ENCODE results near the gene JMJD8.

JMJD8 gene

DNA sequence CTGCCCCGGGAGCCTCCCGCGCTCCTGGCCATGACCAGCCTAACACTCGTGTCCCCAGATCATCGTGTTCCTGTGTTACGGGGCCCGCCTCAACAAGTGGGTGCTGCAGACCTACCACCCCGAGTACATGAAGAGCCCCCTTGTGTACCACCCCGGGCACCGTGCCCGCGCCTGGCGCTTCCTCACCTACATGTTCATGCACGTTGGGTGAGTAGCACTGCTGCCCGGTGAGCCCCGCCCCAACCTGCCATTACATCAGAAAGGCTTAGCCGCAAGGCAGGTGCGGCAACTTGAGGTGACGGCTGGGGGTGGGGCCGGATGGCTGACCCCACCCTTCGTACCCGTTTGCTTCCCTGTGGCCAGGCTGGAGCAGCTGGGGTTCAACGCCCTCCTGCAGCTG is 7.2 kb downstream of the JMJD8 start:
- no peak for DNase-seq

DNA sequence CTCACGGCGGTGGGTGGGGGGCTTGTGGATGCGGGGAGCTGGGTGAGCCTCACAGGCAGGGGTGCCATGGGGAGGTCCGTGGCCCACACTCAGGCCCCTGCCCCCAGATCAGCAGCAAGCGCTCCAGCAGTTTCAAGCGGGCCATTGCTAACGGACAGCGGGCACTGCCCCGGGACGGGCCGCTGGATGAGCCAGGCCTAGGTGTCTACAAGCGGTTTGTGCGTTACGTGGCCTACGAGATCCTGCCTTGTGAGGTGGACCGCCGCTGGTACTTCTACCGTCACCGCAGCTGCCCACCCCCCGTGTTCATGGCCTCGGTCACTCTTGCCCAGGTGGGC is 7.6 kb downstream of the JMJD8 start:
- no peak for DNase-seq

DNA sequence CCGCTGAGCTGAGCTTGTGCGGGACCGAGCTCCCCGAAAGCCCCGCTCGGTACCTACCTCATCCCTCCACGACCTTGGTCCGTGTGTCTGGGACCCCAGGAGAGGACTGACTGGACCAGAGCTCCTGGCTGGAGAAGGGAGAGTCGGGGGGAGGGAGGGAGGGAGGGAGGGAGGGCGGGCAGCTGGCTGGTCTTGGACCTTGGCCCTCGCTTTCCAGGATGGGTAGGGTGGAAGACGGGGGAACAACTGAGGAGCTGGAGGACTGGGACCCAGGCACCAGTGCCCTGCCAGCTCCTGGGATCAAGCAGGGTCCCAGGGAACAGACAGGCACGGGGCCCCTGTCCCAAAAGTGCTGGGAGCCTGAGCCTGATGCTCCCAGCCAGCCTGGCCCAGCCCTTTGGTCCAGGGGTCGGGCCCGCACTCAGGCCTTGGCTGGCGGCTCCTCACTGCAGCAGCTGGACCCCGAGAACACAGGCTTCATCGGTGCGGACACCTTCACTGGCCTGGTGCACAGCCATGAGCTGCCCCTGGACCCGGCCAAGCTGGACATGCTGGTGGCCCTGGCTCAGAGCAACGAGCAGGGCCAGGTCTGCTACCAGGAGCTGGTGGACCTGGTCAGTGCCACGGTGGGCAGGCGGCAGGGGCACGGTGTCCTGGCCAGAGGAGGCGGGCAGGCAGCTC is 8.1 kb downstream of the JMJD8 start:
- DNase-seq: no peak

DNA sequence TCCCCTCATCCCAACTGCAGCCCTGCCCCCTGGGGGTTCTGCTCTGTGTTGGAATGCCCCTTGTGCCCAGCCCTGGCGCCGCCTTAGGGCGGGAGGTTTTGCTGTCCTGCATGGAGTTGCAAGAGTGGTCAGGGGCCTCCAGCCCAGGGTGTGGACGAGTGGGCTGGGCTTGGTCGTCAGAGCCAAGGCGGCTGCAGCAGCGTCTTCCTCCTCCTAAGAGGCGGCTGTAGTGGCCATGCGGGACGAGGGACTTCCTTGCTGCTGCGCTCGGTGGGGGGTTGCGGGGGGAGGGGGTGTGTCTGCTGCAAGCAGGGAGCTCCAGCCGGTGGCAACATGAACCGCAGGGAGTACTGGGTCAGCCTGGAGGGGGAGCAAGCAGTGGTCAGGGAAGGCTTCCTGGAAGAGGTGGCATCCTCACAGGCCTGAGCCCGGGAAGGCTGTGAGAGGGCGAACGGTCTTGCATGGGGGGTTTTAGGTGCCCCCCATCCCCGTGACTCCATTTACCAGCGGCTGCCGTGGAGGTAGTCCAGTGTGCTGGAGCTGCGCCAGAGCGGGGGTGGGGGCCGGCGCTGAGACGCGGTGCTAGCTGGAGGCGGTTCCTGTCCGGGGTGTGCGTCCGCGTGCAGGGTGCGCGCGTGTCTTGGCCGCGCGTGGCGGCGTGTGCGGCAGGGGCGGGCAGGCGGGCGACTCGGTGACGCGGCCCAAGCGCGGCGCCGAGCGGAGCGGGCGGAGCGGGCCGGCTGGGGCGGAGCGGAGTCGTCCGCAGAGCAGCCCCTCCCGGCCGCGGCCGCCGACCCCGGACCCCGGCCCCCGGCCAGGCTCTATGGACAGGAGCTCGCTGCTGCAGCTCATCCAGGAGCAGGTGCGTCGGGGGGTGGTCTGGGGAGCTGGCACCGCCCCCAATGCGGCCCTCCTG is 8.9 kb downstream of the JMJD8 start, which contains the start of gene RHBDL1:
RHBDL1 (plus strand) TSS at position 704 of the 916 bp plus-strand sequence; CDS start at position 824, 120 bp downstream.
- peak; percentile 33 to 74 (median 53) for DNase-seq

DNA sequence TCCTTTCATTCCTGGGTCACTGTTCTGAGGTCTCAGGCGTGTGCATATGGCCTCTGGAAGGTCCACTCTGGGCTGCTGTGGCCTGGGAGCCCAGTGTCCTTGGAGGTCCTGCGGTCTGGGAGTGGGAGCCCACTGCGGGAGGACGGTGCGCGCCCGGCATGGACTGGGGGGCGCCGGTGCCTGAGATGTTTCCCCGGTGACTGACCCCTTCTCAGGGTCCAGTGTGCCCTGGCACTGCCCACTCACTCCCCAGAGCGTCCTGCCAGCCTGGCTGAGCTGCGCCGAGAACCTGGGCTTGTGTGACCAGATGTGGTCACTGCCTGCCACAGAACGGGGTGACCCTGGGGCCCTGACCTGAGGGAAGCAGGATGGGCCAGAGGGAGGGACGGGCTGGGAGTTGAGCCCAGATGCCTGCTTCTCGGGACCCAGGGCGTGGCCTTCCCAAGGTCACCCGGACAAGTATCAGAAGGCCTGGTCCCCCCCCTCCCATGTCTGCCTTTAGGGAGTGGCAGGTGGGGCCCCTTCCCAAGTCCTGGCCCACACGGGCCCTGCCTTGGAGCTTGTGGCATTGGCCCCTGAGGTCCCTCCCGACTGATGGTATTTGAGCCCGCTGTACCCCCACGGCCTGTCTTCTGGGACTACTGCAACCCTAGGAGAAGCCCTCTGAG is 9.8 kb downstream of the JMJD8 start:
- no peak for DNase-seq

DNA sequence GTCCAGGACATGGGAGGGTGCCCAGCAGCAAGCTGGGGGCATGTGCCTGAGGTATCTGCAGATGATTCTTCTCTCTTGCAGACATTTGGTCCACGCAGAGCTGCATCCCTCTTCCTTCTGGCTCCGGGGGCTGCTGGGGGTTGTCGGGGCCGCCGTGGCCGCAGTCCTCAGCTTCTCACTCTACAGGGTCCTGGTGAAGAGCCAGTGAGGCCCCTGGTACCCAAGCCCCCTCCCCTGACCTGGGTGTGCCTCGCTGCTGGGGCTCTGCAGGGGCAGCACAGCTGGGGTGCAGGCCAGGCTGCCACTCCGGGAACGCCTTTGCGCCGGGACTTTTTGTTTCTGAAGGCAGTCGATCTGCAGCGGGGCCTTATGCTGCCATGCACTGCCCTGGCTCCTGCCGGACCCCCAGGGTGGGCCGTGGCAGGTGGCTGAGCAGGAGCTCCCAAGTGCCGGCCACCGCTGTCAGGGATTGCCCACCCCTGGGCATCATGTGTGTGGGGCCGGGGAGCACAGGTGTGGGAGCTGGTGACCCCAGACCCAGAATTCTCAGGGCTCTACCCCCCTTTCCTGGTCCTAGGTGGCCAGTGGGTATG is 10.6 kb downstream of the JMJD8 start:
- no peak for DNase-seq

- no peak for DNase-seq
Observed at GRCh38 chr16:672851-673250, 11.3 kb downstream of the JMJD8 start.

- DNase-seq: no peak
Observed at GRCh38 chr16:672371-672770, 11.8 kb downstream of the JMJD8 start.

- no peak for DNase-seq
Observed at GRCh38 chr16:671353-672131, 12.6 kb downstream of the JMJD8 start.

DNA sequence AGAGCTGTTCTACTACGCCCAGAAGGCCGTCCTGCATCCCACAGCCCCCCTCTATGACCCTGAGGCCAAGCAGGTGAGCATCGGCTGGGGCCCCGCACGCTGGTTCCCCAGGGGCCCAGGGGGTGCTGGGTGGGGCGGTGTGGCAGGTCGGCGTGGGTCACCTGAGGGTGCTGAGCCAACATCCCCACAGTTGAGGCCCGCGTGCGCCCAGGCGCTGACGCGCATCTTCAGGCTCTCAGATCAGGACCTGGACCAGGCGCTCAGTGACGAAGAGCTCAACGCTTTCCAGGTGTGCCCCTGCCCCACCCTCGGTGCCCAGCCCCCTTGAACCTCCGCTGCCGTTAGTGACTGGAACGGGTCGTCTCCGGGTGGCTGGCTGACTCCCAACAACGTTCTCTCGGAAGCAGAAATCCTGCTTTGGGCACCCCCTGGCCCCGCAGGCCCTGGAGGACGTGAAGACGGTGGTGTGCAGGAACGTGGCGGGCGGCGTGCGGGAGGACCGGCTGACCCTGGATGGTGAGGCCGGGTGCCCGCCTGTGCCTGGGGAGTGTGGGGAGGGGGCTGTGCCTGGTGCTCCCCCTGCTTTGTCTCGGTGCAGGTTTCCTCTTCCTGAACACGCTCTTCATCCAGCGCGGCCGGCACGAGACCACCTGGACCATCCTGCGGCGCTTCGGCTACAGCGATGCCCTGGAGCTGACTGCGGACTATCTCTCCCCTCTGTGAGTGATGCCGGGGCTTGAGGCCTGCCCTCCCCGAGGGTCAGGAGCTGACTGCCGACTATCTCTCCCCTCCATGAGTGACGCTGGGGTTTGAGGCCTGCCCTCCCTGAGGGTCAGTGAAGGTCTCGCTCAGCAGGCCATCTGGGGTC is 13.4 kb downstream of the JMJD8 start:
- no peak for DNase-seq

DNA sequence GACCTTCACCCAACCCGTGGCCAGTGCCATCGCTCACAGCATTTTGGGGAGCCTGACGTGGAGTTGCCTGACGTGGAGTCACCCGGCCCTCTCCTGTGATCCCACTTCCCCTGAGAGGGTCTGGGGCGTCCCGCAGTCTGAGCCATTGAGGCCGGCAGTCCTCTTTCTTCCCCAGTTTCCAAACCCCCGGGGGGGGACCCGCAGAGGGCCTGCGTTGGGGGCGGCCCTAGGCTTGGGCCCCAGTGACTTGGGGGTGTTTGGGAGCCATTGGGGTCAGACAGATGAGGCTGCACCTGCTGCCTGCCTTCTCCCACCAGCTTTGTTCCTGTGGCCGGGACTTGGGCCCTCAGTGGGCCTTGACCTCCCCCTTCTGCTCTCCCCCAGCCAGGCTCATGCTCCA is 14.5 kb downstream of the JMJD8 start:
- no peak for DNase-seq

DNA sequence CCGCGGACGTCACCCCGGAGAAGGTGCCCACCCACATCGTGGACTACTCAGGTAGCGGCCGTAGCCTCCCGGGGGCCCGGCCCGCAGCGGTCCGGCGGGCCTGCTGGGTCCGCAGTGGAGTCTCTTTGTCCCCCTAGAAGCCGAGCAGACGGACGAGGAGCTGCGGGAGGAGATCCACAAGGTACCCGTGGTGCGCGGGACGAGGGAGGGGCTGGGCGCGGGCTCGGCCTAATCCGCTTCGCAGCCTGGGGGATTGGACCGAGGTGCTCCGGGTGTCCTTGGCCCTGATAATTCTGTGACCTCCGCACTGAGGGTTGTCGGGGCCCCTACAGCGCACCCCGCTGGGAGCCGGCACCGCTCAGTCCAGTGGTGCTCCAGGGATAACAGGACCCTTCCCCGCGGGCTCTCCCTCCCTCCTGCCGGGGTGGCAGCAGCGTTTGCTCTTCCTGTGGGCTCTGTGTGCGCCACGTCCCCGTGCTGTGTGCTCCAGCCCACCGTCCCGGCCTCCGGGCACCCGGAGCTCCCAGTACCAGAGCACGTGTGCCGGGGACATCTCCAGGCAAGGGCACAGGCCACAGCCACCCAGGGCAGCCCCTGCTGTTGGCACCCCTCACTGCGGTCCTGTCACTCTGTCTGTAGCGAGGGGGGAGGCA is 15.5 kb downstream of the JMJD8 start:
- DNase-seq: peak in 3 of 4 experiments; percentile 7 to 41 (median 19)

DNA sequence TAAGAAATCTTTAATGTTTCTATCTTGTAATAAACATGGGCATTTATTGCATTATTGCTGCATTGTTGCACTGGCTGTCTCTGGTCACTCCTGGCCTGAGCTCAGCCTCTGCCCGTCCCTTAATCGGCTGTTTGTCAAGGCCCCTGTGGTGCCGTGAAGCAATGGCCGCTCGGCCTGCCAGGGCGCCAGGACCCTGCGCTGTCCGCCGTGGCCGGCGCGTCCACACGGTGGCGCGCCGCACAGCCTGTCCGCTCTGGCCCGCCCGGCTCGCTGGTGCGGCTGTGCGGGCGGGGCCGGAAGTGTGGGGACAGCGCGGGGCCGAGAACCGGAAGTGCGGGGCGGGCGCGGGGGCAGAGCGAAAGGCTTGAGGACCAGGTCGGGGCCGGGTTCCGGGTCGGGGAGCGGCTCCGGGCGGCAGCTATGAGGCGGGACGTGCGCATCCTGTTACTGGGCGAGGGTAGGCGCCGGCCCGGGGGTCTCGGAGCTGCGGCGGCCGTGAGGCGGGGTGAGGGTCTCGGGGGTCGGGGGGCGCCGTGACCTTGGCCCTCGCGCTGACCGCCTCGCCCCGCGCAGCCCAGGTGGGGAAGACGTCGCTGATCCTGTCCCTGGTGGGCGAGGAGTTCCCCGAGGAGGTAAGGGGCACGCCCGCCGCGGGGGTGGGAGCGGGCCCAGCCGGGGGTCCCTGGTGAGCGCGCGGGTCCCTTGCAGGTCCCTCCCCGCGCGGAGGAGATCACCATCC is 16.2 kb downstream of the JMJD8 start, which contains the start of gene RHOT2:
RHOT2 (plus strand) TSS at position 353 of the 739 bp plus-strand sequence; CDS start at position 421, 68 bp downstream.
- peak; percentile 96 to 99 (median 98) for DNase-seq

- no peak for DNase-seq
Observed at GRCh38 chr16:667113-667779, 16.9 kb downstream of the JMJD8 start.

DNA sequence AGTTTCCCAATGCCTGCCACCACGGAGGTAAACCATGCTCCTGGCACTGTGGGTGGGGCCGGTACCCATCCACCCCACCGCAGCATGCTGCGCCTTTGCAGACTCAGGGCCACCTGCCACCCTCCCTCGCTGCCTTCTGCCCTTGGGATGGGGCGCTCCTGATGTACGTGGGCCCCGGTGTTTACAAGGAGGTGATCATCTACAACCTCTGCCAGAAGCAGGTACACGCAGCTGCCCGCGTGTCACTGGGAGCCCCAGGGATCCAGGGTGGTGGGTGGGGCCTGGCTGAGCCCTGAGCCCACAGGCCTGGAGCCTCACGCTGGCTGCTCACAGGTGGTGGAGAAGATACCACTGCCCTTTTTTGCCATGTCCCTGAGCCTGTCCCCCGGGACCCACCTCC is 17.6 kb downstream of the JMJD8 start:
- no peak for DNase-seq

DNA sequence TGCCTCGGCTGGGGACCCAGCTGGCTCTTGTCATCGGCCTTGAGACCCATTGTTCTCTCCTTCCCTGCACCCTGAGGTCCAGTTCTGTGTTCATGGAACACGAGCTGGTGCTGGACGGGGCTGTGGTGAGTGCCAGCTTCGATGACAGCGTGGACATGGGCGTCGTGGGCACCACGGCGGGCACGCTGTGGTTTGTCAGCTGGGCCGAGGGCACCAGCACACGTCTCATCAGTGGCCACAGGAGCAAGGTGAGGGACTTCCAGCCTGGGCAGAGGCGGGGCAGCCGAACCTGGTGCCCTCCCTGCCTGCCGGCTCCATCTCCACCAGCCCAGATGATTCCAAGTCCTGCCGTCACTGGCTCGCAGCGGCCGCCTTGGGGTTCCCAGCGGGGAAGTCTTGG is 21.5 kb downstream of the JMJD8 start:
- DNase-seq: no peak

DNA sequence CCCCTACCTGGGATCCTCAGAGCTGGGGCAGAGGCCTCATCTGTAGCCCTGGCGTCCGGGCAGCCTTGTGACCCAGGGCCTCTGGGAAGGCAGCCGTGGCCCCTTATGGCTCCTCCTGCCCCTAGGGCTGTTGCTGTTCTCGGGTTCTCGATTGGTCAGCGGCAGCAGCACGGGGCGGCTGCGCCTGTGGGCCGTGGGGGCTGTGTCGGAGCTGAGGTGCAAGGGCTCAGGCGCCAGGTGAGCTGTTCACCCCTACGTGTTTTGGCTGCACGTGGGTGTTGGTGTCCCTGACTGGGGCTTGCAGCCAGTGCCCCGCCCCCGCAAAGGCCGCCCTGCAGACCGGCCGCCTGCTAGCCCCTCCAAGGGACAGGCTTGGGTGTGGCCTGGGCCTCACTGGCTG is 22.0 kb downstream of the JMJD8 start:
- DNase-seq: no peak

GRCh38 chr16:661184-661821 is 22.8 kb downstream of the JMJD8 start:
- no peak for DNase-seq
